ENCODE data around the gene CHMP4A.
A peak's percentile ranks its signal among the peaks of the same experiment; 100 is the strongest.
"Not testable (repeated sequence)": the region's sequence is repeated elsewhere in the genome, so short reads cannot be mapped to it uniquely, and the experiment has no call there.

The CHMP4A gene

DNA sequence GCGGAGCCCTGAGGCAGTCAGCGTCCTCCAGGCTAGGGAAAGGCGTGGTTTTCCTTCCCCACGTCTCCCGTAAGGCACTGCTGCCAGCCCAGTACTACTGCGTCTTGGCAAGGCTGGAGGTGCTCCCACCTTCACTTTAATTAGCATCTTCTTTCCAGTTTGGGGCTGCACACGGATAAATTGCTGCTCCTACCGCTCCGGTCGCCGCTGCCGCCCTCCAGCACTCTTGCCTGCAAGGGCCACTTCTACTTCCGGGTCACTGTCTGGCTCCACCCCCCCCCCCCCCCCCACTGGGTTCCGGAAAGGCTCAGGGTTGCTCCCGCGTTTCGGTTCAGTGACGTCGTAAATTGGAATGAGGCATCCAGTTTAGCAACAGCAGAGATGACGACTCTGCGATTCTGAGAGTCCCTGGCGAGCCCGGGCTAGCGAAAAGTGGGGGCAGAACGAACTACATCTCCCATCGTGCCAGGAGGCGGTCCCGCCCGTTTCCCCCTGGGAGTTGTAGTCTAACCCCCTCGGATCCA, 18.9 kb upstream of the CHMP4A start, which contains the start of gene NEDD8:
NEDD8 (minus strand) TSS at position 247 of the 524 bp plus-strand sequence; CDS start at position 147, 100 bp downstream.
- TF ChIP-seq, protein P1, sequence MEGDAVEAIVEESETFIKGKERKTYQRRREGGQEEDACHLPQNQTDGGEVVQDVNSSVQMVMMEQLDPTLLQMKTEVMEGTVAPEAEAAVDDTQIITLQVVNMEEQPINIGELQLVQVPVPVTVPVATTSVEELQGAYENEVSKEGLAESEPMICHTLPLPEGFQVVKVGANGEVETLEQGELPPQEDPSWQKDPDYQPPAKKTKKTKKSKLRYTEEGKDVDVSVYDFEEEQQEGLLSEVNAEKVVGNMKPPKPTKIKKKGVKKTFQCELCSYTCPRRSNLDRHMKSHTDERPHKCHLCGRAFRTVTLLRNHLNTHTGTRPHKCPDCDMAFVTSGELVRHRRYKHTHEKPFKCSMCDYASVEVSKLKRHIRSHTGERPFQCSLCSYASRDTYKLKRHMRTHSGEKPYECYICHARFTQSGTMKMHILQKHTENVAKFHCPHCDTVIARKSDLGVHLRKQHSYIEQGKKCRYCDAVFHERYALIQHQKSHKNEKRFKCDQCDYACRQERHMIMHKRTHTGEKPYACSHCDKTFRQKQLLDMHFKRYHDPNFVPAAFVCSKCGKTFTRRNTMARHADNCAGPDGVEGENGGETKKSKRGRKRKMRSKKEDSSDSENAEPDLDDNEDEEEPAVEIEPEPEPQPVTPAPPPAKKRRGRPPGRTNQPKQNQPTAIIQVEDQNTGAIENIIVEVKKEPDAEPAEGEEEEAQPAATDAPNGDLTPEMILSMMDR (conservative IDR thresholded peaks at IDR 0.05; ENCODE audit: low read length), result no peak
- peak within 1 kb of the TSS; percentile 96 for H3K4me3 ChIP-seq (ENCODE audit: low read length)

DNA sequence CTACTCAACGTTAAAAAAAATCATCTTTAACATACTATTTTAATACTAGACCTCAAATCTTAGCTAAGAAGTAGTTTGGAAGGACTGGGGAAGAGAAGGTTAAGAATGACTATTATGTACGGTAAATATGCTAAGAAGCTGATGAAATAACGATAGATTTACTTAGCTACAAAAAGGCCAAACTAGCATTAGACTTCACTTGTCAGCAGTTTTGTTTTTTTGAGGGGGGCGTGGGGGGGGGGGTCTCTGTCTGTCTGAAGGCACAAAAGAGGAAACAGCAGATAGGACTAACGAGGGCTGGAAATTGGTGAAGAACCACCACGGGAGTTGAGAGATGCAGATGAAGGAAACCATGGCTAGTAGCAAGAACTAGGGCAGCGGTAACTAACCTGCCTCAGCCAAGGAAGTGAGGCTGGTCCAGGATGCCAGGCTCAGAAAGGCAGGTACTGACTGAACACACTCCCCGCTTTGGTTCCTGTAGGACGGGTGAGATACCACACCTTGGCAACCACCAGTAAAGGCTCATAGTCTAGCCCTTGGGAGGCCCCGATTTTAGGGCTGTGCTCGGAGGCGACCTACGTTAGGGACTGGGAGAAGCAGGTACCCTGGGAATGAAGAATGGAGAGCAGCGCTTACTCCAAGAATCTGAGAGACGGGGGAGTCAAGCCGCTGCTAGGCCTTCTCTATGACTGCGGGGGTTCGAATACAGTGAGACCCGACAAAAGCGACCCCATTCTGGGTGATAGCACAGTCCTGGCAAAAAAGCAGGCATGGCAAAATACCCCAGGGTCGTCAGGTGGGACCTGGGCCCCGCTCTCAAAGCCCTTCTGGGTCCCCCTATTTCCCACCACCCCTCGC, 18.2 kb upstream of the CHMP4A start:
- no peak for DNase-seq (ENCODE audit: low read depth)
- TF ChIP-seq, protein P1 (conservative IDR thresholded peaks at IDR 0.05; ENCODE audit: low read length), result no peak
- H3K4me3 ChIP-seq (ENCODE audit: low read length), result peak overlapping the region; percentile 96

More for the DNA sequence above, 18.9 kb upstream of the CHMP4A start, which contains the start of gene NEDD8:
- DNase-seq (ENCODE audit: low read depth), result peak; percentile 97

DNA sequence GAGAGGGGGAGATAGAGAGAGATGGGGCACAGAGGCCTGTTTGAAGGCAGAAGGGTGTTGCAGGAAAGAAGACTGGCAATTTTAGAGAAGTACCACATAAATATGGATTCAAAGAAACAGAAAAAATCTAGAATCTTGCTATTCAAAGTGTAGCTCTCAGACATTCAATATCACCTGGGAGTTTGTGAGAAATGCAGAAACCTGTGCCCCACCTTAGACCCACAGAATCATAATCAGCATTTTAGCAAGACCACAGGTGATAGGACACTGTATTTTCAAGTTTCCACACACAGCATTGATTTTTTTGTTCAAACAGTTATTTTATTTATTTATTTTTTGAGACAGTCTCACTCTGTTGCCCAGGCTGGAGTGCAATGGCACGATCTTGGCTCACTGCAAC, 15.6 kb upstream of the CHMP4A start:
- no peak for DNase-seq (ENCODE audit: low read depth)
- no peak overlapping the region for H3K4me3 ChIP-seq (ENCODE audit: low read length)
- TF ChIP-seq, protein P1 (conservative IDR thresholded peaks at IDR 0.05; ENCODE audit: low read length), result no peak

DNA sequence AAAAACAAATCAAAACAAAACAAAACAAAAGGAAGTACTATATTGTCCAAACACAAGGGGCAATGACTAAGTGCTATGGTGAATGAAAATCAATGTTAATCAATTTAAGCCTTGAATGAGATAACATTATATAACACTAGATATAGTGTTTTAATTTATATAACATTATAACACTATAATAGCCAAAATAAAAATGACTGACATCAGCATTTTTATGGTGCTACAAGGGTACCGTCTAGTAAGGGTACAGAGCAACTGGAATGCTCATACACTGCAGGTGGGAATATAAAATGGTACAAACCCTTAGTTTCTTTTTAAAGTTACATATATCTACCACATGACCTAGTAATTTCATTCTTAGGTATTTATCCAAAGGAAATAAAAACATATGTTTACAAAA, 13.2 kb upstream of the CHMP4A start:
- no peak overlapping the region for H3K4me3 ChIP-seq (ENCODE audit: low read length)
- TF ChIP-seq, protein P1 (conservative IDR thresholded peaks at IDR 0.05; ENCODE audit: low read length), result no peak
- no peak for DNase-seq (ENCODE audit: low read depth)

DNA sequence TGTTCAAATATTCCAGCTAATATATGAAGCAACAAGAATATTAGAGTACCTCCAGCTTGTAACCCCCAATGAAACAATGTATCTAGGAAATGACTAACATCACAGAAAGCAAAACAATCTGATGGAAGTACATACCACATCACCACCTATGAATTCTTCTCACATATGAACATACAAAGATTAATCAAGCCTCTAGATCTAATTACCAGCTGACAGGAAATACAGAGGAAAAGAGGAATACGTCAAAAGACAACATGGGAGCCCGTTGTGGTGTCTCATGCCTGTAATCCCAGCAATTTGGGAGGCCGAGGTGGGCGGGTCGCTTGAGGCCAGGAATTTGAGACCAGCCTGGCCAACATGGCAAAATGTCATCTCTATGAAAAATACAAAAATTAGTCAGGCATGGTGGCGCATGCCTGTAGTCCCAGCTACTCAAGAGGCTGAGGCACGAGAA, 11.4 kb upstream of the CHMP4A start:
- TF ChIP-seq, protein P1 (conservative IDR thresholded peaks at IDR 0.05; ENCODE audit: low read length), result no peak
- H3K4me3 ChIP-seq (ENCODE audit: low read length), result no peak overlapping the region
- DNase-seq (ENCODE audit: low read depth), result peak; percentile 98

DNA sequence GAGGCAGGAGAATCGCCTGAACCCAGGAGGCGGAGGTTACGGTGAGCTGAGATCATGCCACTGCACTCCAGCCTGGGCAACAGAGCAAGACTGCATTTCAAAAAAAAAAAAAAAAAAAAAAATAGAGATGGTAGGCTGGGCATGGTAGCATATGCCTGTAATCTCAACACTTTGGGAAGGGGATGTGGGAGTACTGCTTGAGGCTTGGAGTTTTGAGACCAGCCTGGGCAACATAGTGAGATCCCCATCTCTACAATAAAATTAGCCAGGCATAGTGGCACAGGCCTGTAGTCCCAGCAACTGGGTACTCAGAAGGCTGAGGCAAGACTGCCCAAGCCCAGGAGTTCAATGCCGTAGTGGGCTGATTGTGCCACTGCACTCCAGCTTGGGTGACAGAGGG, 9.7 kb upstream of the CHMP4A start:
- not testable (repeated sequence) for DNase-seq (ENCODE audit: low read depth); H3K4me3 ChIP-seq (ENCODE audit: low read length)

DNA sequence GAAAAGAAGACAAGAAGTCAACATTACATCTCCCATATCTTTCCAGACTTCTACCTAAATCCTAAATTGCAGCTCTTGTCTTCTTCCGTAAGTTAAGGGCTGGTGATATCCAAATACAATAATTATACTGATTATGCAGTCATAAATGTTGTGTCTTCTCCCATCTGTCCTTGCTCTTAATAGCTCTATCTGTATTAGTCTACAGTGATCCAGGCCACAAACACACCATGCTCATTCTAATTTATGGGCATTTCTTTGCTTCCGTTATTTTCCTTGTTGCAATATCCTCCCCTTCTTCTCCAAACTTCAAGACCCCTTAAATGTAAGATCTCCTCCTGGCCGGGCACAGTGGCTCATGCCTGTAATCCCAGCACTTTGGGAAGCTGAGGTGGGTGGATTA, 6.2 kb upstream of the CHMP4A start:
- TF ChIP-seq, protein P1 (conservative IDR thresholded peaks at IDR 0.05; ENCODE audit: low read length), result no peak
- H3K4me3 ChIP-seq (ENCODE audit: low read length), result no peak overlapping the region
- no peak for DNase-seq (ENCODE audit: low read depth)

All from AG10803 (cell line).